Mononuclear cell (primary cell): ENCODE results near the gene LAYN. TPM values are rescaled to one million over a fixed set of nuclear protein-coding genes. Genes with fewer than 3 reads are reported as not detected.

Source experiments
- H3K27me3 ChIP-seq: 2 replicates; pipeline ENCODE4 v1.6.0; 2011; ENCODE audit warnings: low read length, control low read depth; ENCODE audit not compliant: insufficient read depth
- H3K4me1 ChIP-seq: 2 replicates; pipeline ENCODE4 v1.5.1; 2011; ENCODE audit warnings: mild to moderate bottlenecking, low read length, control low read depth; ENCODE audit not compliant: insufficient read depth
- H3K4me3 ChIP-seq: 2 replicates; pipeline ENCODE4 v1.5.1; 2011; ENCODE audit warnings: mild to moderate bottlenecking, low read length, moderate library complexity
- H3K9me3 ChIP-seq: 2 replicates; pipeline ENCODE4 v1.5.1; 2011; ENCODE audit warnings: low read depth, mild to moderate bottlenecking, control low read depth, low read length
- total RNA-seq: library from RNA; depleted of rRNA; stranded (reverse); fragments of >200 nt; gene quantifications from one replicate; pipeline ENCODE4 v1.2.3, GENCODE V29; 2012

The LAYN gene
- total RNA-seq, 1 donor = 0.42 TPM

DNA sequence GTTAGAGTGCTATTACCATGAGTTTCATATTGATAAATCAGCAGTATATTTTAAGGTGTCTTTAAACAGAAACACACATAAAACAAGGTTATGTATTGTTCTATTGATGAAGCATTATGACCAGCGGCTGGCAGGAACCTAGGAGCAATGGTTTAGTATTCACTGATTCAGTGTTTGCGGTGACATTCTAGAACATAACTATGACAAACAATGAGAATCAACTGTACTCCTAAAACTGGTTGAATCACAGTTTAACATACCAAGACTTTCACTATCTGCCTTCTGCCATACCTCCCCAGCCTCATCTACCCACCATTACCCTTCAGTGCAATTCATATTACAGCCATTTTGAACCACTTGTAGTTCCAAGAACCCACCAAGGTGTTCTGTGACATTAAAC, 17.2 kb upstream of the LAYN start:
- H3K4me1 ChIP-seq = no peaks in the 10 kb centered on the region
- H3K9me3 ChIP-seq = no peaks in the 10 kb centered on the region
- no peak overlapping the region for H3K4me3 ChIP-seq
- peaks cover 7% of the 10 kb centered on the region for H3K27me3 ChIP-seq

DNA sequence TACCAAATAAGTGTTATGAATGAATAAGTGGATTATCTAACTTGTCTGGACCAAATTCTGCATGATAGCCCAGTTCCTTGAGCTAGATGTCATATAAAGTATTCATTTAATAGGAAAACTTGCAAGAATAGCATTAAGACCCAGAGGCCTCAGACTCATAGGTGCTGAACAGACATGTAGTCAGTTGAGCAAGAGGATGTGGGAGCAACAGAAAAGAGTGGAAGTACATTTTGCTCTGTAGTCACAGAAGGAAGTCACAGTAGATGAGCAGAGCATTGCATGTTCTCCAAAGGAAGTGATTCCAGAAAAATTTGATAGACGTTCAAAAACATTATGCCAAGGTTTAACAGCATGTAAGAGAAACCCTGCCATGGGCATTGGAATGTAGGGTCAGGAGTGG, 16.5 kb upstream of the LAYN start:
- H3K4me3 ChIP-seq = no peak overlapping the region
- H3K4me1 ChIP-seq = no peaks in the 10 kb centered on the region
- peaks cover 7% of the 10 kb centered on the region for H3K27me3 ChIP-seq
- H3K9me3 ChIP-seq = no peaks in the 10 kb centered on the region

DNA sequence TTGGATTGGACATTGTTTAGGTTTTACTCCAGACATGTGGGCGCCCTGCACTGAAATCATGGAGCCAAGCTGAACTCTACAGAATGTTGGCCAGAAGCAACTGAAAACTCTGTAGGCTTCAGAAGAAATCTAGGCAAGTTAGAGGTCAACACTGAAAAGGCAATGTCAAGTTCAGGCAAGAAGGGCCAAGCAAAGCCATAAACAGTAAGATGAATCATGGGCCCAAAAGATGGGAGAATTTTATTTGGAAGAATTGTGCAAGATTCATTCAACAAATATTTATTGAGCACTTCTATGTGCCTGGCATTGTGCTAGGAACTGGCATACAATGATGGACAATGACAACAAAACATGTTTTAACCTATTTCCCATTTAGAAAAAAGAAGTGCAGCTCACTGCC, 15.1 kb upstream of the LAYN start:
- H3K4me3 ChIP-seq = no peak overlapping the region
- H3K4me1 ChIP-seq = no peaks in the 10 kb centered on the region
- H3K9me3 ChIP-seq = no peaks in the 10 kb centered on the region
- H3K27me3 ChIP-seq = peaks cover 7% of the 10 kb centered on the region

DNA sequence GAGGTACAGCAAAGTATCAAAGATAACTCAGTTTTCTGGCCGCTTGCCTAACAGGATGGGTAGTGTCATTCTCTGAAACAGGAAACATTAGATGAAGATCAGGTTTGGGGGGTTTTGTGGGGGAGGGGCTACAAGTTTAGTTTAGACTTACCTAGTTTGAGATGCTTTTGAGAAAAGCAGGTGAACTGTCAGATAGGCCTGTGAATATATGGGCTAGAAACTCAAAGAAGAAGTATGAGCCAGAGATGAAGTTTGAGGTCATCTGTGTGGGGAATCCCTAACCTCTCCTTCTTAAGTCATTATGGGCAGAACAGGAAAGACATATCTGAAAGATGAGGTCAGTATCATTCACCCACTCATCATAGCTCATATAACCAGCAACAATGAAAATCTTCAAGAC, 14.0 kb upstream of the LAYN start:
- H3K4me1 ChIP-seq = no peaks in the 10 kb centered on the region
- H3K4me3 ChIP-seq = no peak overlapping the region
- peaks cover 7% of the 10 kb centered on the region for H3K27me3 ChIP-seq
- H3K9me3 ChIP-seq = no peaks in the 10 kb centered on the region

DNA sequence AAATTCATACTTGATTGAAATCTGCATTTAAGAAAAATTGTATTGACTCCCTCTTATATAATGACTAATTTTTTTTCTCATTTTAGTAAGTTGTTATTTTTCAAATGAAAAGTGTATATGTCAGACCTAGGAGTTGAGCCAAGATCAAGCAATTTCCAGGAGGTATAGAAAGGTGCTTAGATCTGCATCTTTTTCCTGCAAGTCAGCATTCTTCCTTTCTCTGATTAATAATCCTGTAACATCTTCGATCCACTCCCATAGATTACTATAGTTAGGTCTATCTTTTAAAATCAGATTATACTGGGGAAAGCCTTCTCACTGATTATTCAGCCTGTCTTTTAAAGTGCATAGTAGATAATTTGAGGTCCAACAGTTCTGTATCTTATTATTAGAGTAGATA, 13.2 kb upstream of the LAYN start:
- Histone ChIP-seq H3K4me3 (no peak overlapping the region), H3K27me3 (peaks cover 3% of the 10 kb centered on the region)

DNA sequence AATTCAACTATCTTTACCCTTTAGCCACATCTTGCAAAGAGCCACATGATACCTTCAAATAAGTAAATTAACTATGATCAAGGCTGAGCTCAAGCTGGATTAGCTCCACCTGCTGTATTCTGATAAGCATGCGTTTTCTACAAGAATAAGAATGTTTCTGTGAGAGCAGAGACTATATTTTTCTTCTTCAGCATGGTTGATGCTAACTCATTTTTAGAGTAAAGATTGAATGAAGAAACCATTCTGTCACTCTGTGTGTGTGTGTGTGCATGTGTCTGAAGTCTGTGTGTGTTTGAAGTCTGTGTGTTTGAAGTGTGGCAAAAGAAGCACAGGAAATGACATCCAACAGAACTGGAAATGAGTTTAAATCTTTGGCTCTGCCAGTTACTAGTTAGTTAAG, 12.0 kb upstream of the LAYN start:
- Histone ChIP-seq H3K4me3 (no peak overlapping the region), H3K27me3 (no peaks in the 10 kb centered on the region), H3K4me1 (peaks cover 6% of the 10 kb centered on the region), H3K9me3 (no peaks in the 10 kb centered on the region)

More for the DNA sequence above, 13.2 kb upstream of the LAYN start:
- H3K9me3 ChIP-seq = no peaks in the 10 kb centered on the region
- peaks cover 6% of the 10 kb centered on the region for H3K4me1 ChIP-seq

DNA sequence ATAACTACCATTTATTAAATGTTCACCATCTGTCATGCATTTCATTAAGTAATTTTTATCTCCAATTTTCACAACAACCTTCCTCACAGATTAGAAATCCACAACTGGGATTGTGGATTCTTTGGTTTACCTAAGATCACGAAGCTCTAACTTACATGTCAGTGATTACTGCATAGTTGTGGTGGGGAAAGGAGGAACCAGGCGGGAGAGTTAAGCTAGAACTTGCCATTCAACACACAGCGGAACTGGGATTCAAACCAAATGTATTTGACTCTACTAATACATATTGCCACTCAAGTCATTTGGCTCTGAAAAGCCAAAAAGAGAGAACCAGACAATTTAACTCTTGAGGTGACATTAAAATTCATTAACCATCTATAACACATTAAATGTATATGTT, 10.4 kb upstream of the LAYN start:
- no peaks in the 10 kb centered on the region for H3K27me3 ChIP-seq
- H3K4me1 ChIP-seq = peaks cover 6% of the 10 kb centered on the region
- no peaks in the 10 kb centered on the region for H3K9me3 ChIP-seq
- no peak overlapping the region for H3K4me3 ChIP-seq

DNA sequence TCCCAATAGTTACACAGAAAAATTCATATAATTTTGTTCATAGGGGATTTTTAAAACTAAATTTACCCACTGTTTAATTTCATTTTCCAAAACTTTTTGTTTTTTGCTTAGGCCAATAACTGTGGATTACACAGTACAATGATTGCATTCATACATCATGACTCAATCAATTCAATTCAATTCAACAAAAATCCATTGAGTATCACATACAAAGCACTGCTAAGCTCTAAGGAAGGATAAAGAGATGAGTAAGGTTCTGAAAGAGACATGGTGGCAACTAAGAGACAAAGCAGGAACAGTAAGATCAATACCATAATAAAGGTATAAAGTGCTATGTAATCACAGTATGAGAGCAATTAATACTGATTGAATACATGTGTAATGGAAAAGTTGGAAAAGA, 9.4 kb upstream of the LAYN start:
- no peak overlapping the region for H3K4me3 ChIP-seq
- peaks cover 2% of the 10 kb centered on the region for H3K27me3 ChIP-seq
- no peaks in the 10 kb centered on the region for H3K9me3 ChIP-seq
- peaks cover 6% of the 10 kb centered on the region for H3K4me1 ChIP-seq

DNA sequence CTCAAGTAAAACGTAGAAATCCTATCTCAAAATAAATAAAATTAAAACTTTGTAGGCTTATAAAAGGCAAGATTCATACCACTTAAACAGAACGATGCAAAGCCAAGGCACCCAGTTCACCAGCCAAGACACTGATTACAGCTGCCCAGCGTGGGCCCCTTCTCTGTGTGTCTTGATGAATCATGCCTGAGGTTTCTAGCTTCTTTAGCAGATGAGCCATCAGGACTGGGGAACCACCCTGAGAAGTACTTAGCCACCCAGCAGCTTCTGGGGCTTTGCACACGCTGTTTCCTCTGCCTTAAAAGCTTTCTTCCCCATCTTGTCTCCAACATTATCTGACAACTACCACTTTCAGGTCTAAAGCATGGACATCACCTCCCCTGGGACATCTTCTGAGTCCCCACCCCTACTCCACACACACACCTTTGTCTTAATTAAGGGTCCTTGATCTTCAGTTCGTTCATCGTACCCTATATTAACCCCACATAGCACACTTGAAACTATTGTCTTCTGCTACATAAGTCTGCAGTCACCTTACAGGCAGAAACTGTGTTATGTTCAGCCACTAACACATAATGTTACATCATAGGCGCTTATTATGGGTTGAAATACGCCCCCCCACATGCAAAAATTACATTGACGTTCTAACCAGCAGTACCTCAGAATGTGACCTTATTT, 8.7 kb upstream of the LAYN start:
- peaks cover 6% of the 10 kb centered on the region for H3K4me1 ChIP-seq
- peaks cover 7% of the 10 kb centered on the region for H3K27me3 ChIP-seq
- H3K9me3 ChIP-seq = no peaks in the 10 kb centered on the region
- H3K4me3 ChIP-seq = no peak overlapping the region

DNA sequence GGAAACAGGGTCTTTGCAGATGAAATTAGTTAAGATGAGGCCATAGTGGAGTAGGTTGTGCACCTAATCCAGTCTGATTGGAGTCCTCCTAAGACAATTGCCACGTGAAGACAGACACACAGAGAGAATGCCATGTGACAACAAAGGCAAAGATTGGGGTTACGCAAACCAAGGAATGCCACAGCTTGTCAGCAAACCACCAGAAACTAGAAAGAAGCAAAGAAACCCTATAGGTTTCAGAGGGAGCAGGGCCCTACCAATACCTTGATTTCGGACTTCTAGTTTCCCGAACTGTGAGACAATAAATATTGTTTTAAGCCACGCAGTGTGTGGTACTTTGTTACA, 8.2 kb upstream of the LAYN start:
- no peak overlapping the region for H3K4me3 ChIP-seq

DNA sequence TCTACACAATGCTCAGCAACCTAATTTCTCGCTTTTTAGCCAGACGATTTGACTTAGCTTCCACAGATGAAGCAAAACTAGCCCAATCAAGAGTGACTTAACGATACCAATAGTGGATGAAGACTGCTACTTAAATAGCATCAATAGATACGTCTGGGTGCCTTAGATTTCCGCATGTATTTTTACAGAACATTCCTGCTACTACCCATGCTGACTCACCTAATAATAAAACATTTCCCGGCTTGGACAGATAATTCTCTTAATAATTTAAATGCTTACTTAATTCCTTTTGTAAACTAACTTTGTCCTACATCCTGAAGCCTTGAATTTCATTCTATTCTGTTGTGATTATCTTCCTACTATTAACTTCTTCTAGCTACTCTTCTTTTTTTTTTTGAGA, 5.2 kb upstream of the LAYN start:
- Histone ChIP-seq H3K27me3 (peaks cover 33% of the 10 kb centered on the region), H3K9me3 (no peaks in the 10 kb centered on the region), H3K4me3 (no peak overlapping the region), H3K4me1 (peaks cover 15% of the 10 kb centered on the region)

More for the DNA sequence above, 8.2 kb upstream of the LAYN start:
- peaks cover 6% of the 10 kb centered on the region for H3K4me1 ChIP-seq
- no peaks in the 10 kb centered on the region for H3K9me3 ChIP-seq
- H3K27me3 ChIP-seq = peaks cover 7% of the 10 kb centered on the region

DNA sequence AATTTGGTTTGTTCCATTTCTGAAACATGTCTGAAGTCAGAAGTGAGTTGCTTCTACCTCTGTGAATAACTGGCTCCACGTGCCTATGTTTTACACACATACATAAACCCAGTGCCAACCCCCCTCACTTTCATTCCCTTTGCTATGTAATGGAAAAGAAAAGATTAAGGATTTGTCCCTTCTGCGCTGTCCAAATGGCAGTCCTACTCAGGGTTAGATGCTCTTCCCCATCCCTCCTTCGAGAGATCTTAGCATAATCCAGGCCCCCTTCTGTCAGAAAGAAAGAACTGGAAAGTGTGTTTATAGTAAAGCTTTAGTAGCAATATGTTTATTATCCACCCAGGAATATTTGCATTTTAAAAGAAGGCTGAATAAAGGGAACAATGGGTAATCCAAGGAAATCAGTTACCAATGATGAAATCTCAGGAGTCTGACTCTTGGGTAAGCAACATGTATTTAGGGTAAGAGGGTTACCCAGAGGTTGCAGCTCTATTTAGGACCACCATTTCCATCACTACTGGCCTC, 3.1 kb upstream of the LAYN start:
- Histone ChIP-seq H3K9me3 (no peaks in the 10 kb centered on the region), H3K27me3 (peaks cover 52% of the 10 kb centered on the region), H3K4me3 (no peak overlapping the region), H3K4me1 (peaks cover 29% of the 10 kb centered on the region)

DNA sequence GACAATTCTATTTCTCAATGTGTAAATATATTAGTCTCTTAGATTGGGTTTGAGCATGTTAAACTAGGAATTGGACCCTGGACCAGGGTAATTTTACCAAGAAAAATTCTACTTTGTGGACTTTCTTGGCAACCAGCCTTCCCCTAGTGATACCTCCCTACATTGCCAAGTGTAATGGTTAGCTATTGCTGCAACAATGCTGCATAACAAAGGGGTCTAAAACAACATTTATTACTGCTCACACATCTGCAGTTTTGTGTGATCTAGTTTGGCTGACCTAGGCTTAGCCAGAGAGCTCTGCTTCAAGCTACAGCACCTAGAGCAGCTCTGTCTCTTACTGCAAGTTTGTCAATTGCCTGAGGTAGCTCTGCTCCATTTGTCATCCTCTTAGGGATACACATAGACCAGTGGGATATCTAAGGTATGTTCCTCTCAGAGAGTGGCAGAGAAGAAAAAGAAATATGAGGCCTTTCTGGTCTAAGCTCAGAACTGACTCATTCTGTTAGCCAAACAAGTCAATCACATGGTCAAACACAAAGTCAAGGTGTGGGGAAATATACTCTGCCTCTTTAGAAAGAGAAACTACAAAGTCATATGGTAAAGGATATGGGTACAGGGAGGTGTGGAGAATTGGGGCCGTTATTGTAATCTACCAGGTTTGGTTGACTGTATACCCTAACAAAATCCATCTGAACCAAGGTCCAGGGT, 2.0 kb upstream of the LAYN start:
- Histone ChIP-seq H3K9me3 (no peaks in the 10 kb centered on the region), H3K4me3 (no peak overlapping the region)

DNA sequence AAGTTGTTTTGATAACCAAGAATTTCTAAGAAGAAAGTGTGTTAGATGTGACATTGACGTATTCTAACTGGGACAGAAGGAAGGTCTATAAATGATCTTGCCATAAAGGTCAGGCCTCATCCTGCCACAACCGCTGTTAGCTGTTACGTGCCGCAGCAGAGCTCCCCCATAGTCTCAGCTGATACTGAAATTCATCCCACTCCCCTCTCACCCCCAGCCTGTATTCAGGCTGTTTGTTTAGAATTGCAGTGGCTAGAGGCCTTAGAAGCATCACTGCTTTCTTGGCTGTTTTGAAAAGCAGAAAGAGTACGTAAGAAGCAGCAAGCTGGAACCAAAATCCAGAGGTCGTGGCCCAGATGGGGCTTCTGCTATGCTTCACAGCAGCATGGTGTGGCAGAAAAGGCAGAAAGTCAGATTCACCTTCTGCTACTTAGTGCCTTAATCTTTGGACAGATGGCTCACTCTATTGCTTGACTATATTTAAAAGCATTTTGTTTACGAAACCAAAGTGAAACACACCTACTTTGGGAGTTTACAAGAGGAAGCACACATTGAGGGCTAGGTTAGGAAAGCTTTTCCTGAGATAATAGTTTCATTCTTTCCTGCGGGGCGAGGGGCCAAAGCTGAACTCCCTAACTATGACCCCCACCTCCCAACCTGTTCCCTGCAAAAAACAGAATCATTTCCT, 950 bp upstream of the LAYN start:
- Histone ChIP-seq H3K9me3 (no peaks in the 10 kb centered on the region), H3K27me3 (peaks cover 59% of the 10 kb centered on the region), H3K4me3 (no peak overlapping the region)

More for the DNA sequence above, 2.0 kb upstream of the LAYN start:
- Histone ChIP-seq H3K4me1 (peaks cover 30% of the 10 kb centered on the region), H3K27me3 (peaks cover 59% of the 10 kb centered on the region)

DNA sequence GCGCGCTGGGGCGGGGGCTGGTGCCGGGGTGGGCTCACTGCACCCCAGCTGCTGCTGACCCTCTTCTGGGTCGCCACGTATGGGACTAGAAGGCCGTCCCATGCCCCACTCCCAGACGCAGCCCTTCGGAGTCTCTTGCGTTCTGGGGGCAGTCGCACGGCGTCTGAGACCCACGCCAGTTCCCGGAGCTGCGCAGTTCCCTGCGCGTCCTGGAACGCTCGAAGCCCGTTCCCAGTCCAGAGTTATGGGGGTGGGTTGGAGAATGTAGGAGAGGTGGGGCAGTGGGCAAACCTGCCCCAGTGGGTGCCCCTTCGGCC, 375 bp downstream of the LAYN start:
- Histone ChIP-seq H3K4me1 (peaks cover 30% of the 10 kb centered on the region), H3K9me3 (no peaks in the 10 kb centered on the region), H3K27me3 (peaks cover 59% of the 10 kb centered on the region), H3K4me3 (peak overlapping the region; percentile 7)

More for the DNA sequence above, 950 bp upstream of the LAYN start:
- peaks cover 30% of the 10 kb centered on the region for H3K4me1 ChIP-seq
